GM12892 (cell line): ENCODE data around the gene SLC9A9.
A peak's percentile ranks its signal among the peaks of the same experiment; 100 is the strongest.
"Not testable (repeated sequence)": the region's sequence is repeated elsewhere in the genome, so short reads cannot be mapped to it uniquely, and the experiment has no call there.

Source experiments
- DNase-seq: peaks from one replicate; pipeline ENCODE4 v3.0.0; 2011; ENCODE audit not compliant: insufficient read length
- FAIRE-seq: peaks from 2 replicates; lab custom pipeline; 2011; peaks lifted over from hg19 to GRCh38; lab: Jason Lieb, UNC
- POLR2A ChIP-seq: IDR thresholded peaks from 2 replicates; pipeline ENCODE4 v1.6.1; 2011; ENCODE audit warnings: low read depth, low read length, control low read depth
- POLR2AphosphoS5 ChIP-seq: IDR thresholded peaks from 2 replicates; pipeline ENCODE4 v1.6.1; 2011; ENCODE audit warnings: low read depth, low read length, control low read depth
- TAF1 ChIP-seq: IDR thresholded peaks from 2 replicates; pipeline ENCODE4 v1.6.1; 2011; ENCODE audit warnings: low read depth, mild to moderate bottlenecking, control low read depth, low read length, borderline replicate concordance

The SLC9A9 gene

GRCh38 chr3:143535994-143536784 is 312.1 kb downstream of the SLC9A9 start:
- no peak for TF ChIP-seq POLR2AphosphoS5
- TF ChIP-seq TAF1, result no peak
- TF ChIP-seq POLR2A, result no peak
- peak; percentile 48 for FAIRE-seq
- peak; percentile 32 for DNase-seq

GRCh38 chr3:143533391-143533790 is 314.9 kb downstream of the SLC9A9 start:
- DNase-seq (no peak), FAIRE-seq (no peak)
- no peak for TF ChIP-seq TAF1
- no peak for TF ChIP-seq POLR2AphosphoS5
- no peak for TF ChIP-seq POLR2A

GRCh38 chr3:143532091-143532490 is 316.2 kb downstream of the SLC9A9 start:
- TF ChIP-seq TAF1 (no peak), POLR2A (no peak), POLR2AphosphoS5 (no peak)
- DNase-seq (no peak), FAIRE-seq (no peak)

- FAIRE-seq, result peak; percentile 53
- no peak for TF ChIP-seq POLR2AphosphoS5
- no peak for TF ChIP-seq TAF1
- no peak for TF ChIP-seq POLR2A
- DNase-seq, result no peak
These were observed 317.2 kb downstream of the SLC9A9 start for GRCh38 chr3:143531101-143531500.

- DNase-seq, result no peak
- FAIRE-seq, result peak; percentile 33
- TF ChIP-seq POLR2A (no peak), POLR2AphosphoS5 (no peak)
These were observed 318.5 kb downstream of the SLC9A9 start for GRCh38 chr3:143529798-143530197.

GRCh38 chr3:143529018-143529478 is 319.2 kb downstream of the SLC9A9 start:
- TF ChIP-seq TAF1 (no peak), POLR2AphosphoS5 (no peak), POLR2A (no peak)
- peak; percentile 95 for FAIRE-seq
- no peak for DNase-seq

GRCh38 chr3:143526011-143526545 is 322.2 kb downstream of the SLC9A9 start:
- no peak for FAIRE-seq
- TF ChIP-seq POLR2A (no peak), TAF1 (no peak), POLR2AphosphoS5 (no peak)
- DNase-seq, result no peak

- DNase-seq (no peak), FAIRE-seq (no peak)
- TF ChIP-seq POLR2A, result no peak
- no peak for TF ChIP-seq TAF1
- TF ChIP-seq POLR2AphosphoS5, result no peak
These were observed 322.9 kb downstream of the SLC9A9 start for GRCh38 chr3:143525408-143525807.

- no peak for TF ChIP-seq POLR2A
- no peak for TF ChIP-seq POLR2AphosphoS5
- TF ChIP-seq TAF1, result no peak
- no peak for DNase-seq
- FAIRE-seq, result no peak
These were observed 326.5 kb downstream of the SLC9A9 start for GRCh38 chr3:143521803-143522202.

GRCh38 chr3:143517131-143517530 is 331.1 kb downstream of the SLC9A9 start:
- not testable (repeated sequence) for DNase-seq

GRCh38 chr3:143514874-143515273 is 333.4 kb downstream of the SLC9A9 start:
- TF ChIP-seq TAF1 (no peak), POLR2AphosphoS5 (no peak), POLR2A (no peak)
- DNase-seq, result no peak
- FAIRE-seq, result no peak

More at GRCh38 chr3:143517131-143517530, 331.1 kb downstream of the SLC9A9 start:
- FAIRE-seq, result not testable (repeated sequence)

GRCh38 chr3:143514109-143514508 is 334.2 kb downstream of the SLC9A9 start:
- DNase-seq (no peak), FAIRE-seq (no peak)
- TF ChIP-seq TAF1 (no peak), POLR2A (no peak), POLR2AphosphoS5 (no peak)
